ENCODE measurements around the gene XK. TPM values are rescaled to one million over a fixed set of nuclear protein-coding genes. Genes with fewer than 3 reads are reported as not detected.

Gene XK
- total RNA-seq, 1 donor from 2014 or later = 2.2 TPM

- intact Hi-C loops (cut with DNase I) = no loop called here
- no peak for DNase-seq
Measured at GRCh38 chrX:37752936-37753335, 67.3 kb downstream of the XK start.

DNA sequence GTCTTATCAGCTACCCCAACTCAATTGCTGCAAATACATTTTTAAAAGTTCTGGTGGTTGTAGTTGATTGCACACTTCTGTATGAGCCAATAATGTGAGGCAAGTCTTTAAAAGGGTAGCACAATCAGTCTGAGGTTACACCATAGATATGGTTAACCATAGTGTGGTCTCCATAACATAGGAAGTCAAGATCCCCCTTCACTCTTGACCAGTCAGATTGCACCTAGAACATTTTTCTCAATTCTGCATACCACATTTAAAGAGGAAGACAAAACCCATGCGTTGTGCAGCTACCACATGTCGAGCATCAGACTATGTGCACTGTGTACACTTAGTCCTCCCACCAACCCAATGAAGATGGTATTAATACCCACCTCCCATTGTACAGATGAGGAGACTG is 67.8 kb downstream of the XK start:
- Histone ChIP-seq H3K4me3 (no peak overlapping the region), H3K9me3 (no peaks in the 10 kb centered on the region), H3K36me3 (no peaks in the 10 kb centered on the region), H3K27ac (no peak overlapping the region), H3K27me3 (ENCODE audit: low read depth) (no peaks in the 10 kb centered on the region), H3K4me1 (no peaks in the 10 kb centered on the region)
- ATAC-seq (peak; percentile 54 to 65), DNase-seq (no peak)
- no peak for TF ChIP-seq CTCF (IDR thresholded peaks at IDR 0.05)
- intact Hi-C loops (cut with DNase I) = no loop called here

More at GRCh38 chrX:37752936-37753335, 67.3 kb downstream of the XK start:
- no peaks in the 10 kb centered on the region for H3K27me3 ChIP-seq (ENCODE audit: low read depth)
- H3K4me1 ChIP-seq = no peaks in the 10 kb centered on the region
- H3K9me3 ChIP-seq = no peaks in the 10 kb centered on the region
- no peak for ATAC-seq
- no peaks in the 10 kb centered on the region for H3K36me3 ChIP-seq
- H3K4me3 ChIP-seq = no peak overlapping the region
- H3K27ac ChIP-seq = no peak overlapping the region
- no peak for TF ChIP-seq CTCF (IDR thresholded peaks at IDR 0.05)

GRCh38 chrX:37754516-37754915 is 68.9 kb downstream of the XK start:
- no peak overlapping the region for H3K4me3 ChIP-seq
- H3K36me3 ChIP-seq = no peaks in the 10 kb centered on the region
- no peaks in the 10 kb centered on the region for H3K27me3 ChIP-seq (ENCODE audit: low read depth)
- H3K4me1 ChIP-seq = no peaks in the 10 kb centered on the region
- no peak for TF ChIP-seq CTCF (IDR thresholded peaks at IDR 0.05)
- no peak for ATAC-seq
- no peak overlapping the region for H3K27ac ChIP-seq
- H3K9me3 ChIP-seq = no peaks in the 10 kb centered on the region
- no peak for DNase-seq
- intact Hi-C loops (cut with DNase I) = no loop called here

DNA sequence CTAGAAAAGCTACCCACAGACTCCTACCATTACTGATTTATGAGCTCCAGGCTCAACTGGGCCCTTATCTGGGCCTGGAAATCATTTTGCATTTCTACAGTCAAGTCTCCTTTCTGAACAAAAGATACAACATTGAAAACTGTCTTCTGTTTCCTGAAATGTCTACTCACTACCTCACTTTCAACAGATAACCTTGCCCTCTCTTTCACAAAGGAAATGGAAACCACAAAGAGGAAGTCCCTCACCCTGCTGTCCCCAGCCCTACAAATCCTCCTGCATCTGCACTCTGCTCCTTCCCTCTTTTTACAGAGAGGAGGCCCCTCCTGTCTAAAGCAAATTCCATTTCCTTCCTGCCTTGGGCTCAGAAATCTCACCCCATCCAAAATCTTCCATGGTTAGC is 69.4 kb downstream of the XK start:
- intact Hi-C loops (cut with DNase I) = no loop called here
- Histone ChIP-seq H3K4me3 (no peak overlapping the region), H3K36me3 (no peaks in the 10 kb centered on the region), H3K4me1 (no peaks in the 10 kb centered on the region), H3K9me3 (no peaks in the 10 kb centered on the region), H3K27ac (no peak overlapping the region), H3K27me3 (ENCODE audit: low read depth) (no peaks in the 10 kb centered on the region)
- ATAC-seq (peak; percentile 71 to 86), DNase-seq (no peak)
- no peak for TF ChIP-seq CTCF (IDR thresholded peaks at IDR 0.05)

- no peaks in the 10 kb centered on the region for H3K9me3 ChIP-seq
- H3K27ac ChIP-seq = no peak overlapping the region
- intact Hi-C loops (cut with DNase I) = no loop called here
- H3K27me3 ChIP-seq (ENCODE audit: low read depth) = no peaks in the 10 kb centered on the region
- H3K4me3 ChIP-seq = no peak overlapping the region
- TF ChIP-seq CTCF (IDR thresholded peaks at IDR 0.05) = no peak
- DNase-seq (no peak), ATAC-seq (no peak)
- H3K4me1 ChIP-seq = no peaks in the 10 kb centered on the region
- no peaks in the 10 kb centered on the region for H3K36me3 ChIP-seq
Measured at GRCh38 chrX:37757082-37757481, 71.5 kb downstream of the XK start.

GRCh38 chrX:37759351-37759750 is 73.8 kb downstream of the XK start:
- Histone ChIP-seq H3K27ac (no peak overlapping the region), H3K27me3 (ENCODE audit: low read depth) (no peaks in the 10 kb centered on the region), H3K4me3 (no peak overlapping the region), H3K4me1 (no peaks in the 10 kb centered on the region), H3K36me3 (no peaks in the 10 kb centered on the region), H3K9me3 (no peaks in the 10 kb centered on the region)
- DNase-seq (no peak), ATAC-seq (no peak)
- intact Hi-C loops (cut with DNase I) = no loop called here
- TF ChIP-seq CTCF (IDR thresholded peaks at IDR 0.05) = no peak
